T-helper 2 cell treated with Interferon-gamma antibody and Interleukin-4, amounts not matched to agents 5 μg/mL and 100 μg/mL, for 36 hours (primary cell): ENCODE results near the gene MYH11.
"Not testable (repeated sequence)": the region's sequence is repeated elsewhere in the genome, so short reads cannot be mapped to it uniquely, and the experiment has no call there.

Experiments
- DNase-seq: peaks from one replicate; pipeline ENCODE4 v3.0.0; 2021; ENCODE audit warnings: low spot score
- H3K27ac Mint-ChIP-seq: one replicate; pipeline ENCODE4 v1.8.0; 2021; ENCODE audit warnings: mild to moderate bottlenecking, mixed read lengths
- H3K27me3 Mint-ChIP-seq: one replicate; pipeline ENCODE4 v1.8.0; 2021; ENCODE audit warnings: low read depth, mixed read lengths
- H3K36me3 Mint-ChIP-seq: one replicate; pipeline ENCODE4 v1.8.0; 2021; ENCODE audit warnings: low read depth, mixed read lengths
- H3K4me1 Mint-ChIP-seq: one replicate; pipeline ENCODE4 v1.8.0; 2021; ENCODE audit warnings: low read depth, mixed read lengths
- H3K4me3 Mint-ChIP-seq: one replicate; pipeline ENCODE4 v1.8.0; 2022; ENCODE audit warnings: mild to moderate bottlenecking, moderate library complexity, mixed read lengths
- H3K9me3 Mint-ChIP-seq: one replicate; pipeline ENCODE4 v1.8.0; 2021; ENCODE audit warnings: mixed read lengths

The MYH11 gene

GRCh38 chr16:15701367-15701766 lies 155.5 kb downstream of the MYH11 start:
- H3K4me3 Mint-ChIP-seq, result no peak overlapping the region
- H3K4me1 Mint-ChIP-seq, result peaks cover 9% of the 10 kb centered on the region
- H3K9me3 Mint-ChIP-seq, result no peaks in the 10 kb centered on the region
- no peak for DNase-seq
- H3K27me3 Mint-ChIP-seq, result no peaks in the 10 kb centered on the region
- H3K27ac Mint-ChIP-seq, result no peak overlapping the region
- peaks cover 53% of the 10 kb centered on the region for H3K36me3 Mint-ChIP-seq

GRCh38 chr16:15699819-15700218 lies 157.0 kb downstream of the MYH11 start:
- DNase-seq, result no peak
- Mint-ChIP-seq H3K9me3 (no peaks in the 10 kb centered on the region), H3K27ac (no peak overlapping the region), H3K36me3 (peaks cover 58% of the 10 kb centered on the region), H3K27me3 (no peaks in the 10 kb centered on the region), H3K4me3 (no peak overlapping the region), H3K4me1 (peaks cover 9% of the 10 kb centered on the region)

GRCh38 chr16:15694499-15694898 lies 162.3 kb downstream of the MYH11 start:
- Mint-ChIP-seq H3K4me3 (no peak overlapping the region), H3K9me3 (no peaks in the 10 kb centered on the region), H3K4me1 (no peaks in the 10 kb centered on the region), H3K36me3 (peaks cover 62% of the 10 kb centered on the region), H3K27ac (no peak overlapping the region), H3K27me3 (no peaks in the 10 kb centered on the region)
- no peak for DNase-seq

DNA sequence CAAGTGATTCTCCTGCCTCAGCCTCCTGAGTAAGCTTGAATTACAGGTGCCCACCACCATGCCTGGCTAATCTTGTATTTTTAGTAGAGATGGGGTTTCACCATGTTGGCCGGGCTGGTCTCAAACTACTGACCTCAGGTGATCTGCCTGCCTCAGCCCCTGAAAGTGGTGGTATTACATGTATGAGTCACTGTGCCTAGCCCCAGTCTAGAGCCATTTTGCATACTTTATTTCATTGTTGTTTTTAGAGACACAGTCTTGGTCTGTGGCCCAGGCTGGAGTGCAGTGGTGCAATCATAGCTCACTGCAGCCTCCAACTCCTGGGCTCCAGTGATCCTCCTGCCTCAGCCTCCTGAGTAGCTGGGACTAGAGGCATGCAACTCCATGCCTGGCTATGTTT lies 164.3 kb downstream of the MYH11 start:
- peaks cover 67% of the 10 kb centered on the region for H3K36me3 Mint-ChIP-seq
- H3K27ac Mint-ChIP-seq, result not testable (repeated sequence)

GRCh38 chr16:15691046-15691445 lies 165.8 kb downstream of the MYH11 start:
- peaks cover 64% of the 10 kb centered on the region for H3K36me3 Mint-ChIP-seq

More for the DNA sequence above, 164.3 kb downstream of the MYH11 start:
- DNase-seq, H3K4me1 Mint-ChIP-seq, H3K27me3 Mint-ChIP-seq, H3K9me3 Mint-ChIP-seq, H3K4me3 Mint-ChIP-seq: not testable (repeated sequence)

GRCh38 chr16:15690296-15690695 lies 166.5 kb downstream of the MYH11 start:
- Mint-ChIP-seq H3K27me3 (no peaks in the 10 kb centered on the region), H3K4me3 (no peak overlapping the region), H3K27ac (no peak overlapping the region), H3K9me3 (no peaks in the 10 kb centered on the region), H3K4me1 (no peaks in the 10 kb centered on the region), H3K36me3 (peaks cover 64% of the 10 kb centered on the region)
- DNase-seq, result no peak

More at GRCh38 chr16:15691046-15691445, 165.8 kb downstream of the MYH11 start:
- Mint-ChIP-seq H3K9me3 (no peaks in the 10 kb centered on the region), H3K27ac (no peak overlapping the region), H3K27me3 (no peaks in the 10 kb centered on the region), H3K4me3 (no peak overlapping the region), H3K4me1 (no peaks in the 10 kb centered on the region)
- DNase-seq, result no peak

DNA sequence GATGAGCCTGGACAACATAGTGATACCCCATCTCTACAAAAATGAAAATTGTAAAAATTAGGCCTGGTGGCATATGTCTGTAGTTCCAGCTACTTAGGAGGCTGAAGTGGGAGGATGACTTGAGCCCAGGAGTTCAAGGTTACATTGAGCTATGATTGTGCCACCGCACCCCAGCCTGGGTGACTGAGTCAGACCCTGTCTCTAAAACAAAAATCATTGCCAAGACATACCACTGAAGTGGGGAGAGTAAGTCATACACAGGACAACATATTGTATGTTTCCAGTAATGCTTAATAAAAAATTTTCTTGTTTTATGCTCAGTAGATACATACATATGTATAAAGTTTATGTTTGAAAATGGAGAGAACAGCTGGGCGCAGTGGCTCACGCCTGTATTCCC lies 167.5 kb downstream of the MYH11 start:
- no peaks in the 10 kb centered on the region for H3K27me3 Mint-ChIP-seq
- no peak overlapping the region for H3K27ac Mint-ChIP-seq

DNA sequence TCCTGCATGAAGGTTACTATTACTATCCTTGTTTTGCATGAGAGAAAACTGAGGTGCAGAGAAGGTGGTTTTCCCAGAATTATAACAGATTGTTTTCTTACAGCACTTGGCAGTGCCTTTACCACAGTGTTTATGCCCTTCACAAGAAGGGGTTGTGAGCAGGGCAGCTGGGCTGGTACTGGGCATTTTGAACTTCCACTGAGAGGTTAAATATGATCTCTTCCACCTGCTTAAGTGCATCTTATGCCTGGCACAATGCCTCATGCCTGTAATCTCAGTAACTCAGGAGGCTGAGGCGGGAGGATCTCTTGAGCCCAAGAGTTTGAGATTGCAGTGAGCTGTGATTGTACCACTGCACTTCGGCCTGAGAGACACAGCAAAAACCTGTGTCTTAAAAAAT lies 170.5 kb downstream of the MYH11 start:
- H3K4me3 Mint-ChIP-seq, result no peak overlapping the region

More for the DNA sequence above, 167.5 kb downstream of the MYH11 start:
- Mint-ChIP-seq H3K4me3 (no peak overlapping the region), H3K4me1 (no peaks in the 10 kb centered on the region), H3K36me3 (peaks cover 63% of the 10 kb centered on the region), H3K9me3 (no peaks in the 10 kb centered on the region)
- no peak for DNase-seq

GRCh38 chr16:15682105-15682570 lies 174.7 kb downstream of the MYH11 start:
- no peak overlapping the region for H3K27ac Mint-ChIP-seq
- H3K36me3 Mint-ChIP-seq, result peaks cover 53% of the 10 kb centered on the region
- H3K9me3 Mint-ChIP-seq, result no peaks in the 10 kb centered on the region
- H3K4me1 Mint-ChIP-seq, result peaks cover 8% of the 10 kb centered on the region
- DNase-seq, result peak; percentile 30
- no peak overlapping the region for H3K4me3 Mint-ChIP-seq
- no peaks in the 10 kb centered on the region for H3K27me3 Mint-ChIP-seq

More for the DNA sequence above, 170.5 kb downstream of the MYH11 start:
- no peak for DNase-seq
- Mint-ChIP-seq H3K27ac (no peak overlapping the region), H3K9me3 (no peaks in the 10 kb centered on the region), H3K4me1 (peaks cover 5% of the 10 kb centered on the region), H3K36me3 (peaks cover 58% of the 10 kb centered on the region), H3K27me3 (no peaks in the 10 kb centered on the region)

DNA sequence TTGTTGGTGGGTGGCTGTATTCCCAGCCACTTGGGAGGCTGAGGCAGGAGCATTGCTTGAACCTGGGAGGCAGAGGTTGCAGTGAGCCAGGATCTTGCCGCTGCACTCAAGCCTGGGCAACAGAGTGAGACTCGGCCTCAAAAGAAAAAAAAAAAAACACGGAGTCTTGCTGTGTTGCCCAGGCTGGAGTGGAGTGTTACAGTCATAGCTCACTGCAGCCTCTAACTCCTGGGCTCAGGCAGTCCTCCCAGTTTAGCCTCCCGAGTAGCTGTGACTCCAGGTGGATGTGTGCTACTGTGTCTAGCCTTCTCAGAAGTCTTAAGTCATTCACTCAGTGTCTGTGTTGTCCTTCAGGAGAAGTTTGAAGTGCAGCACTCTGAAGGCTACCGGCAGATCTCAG lies 179.4 kb downstream of the MYH11 start:
- H3K27ac Mint-ChIP-seq, result peak overlapping the region; percentile 2
- no peaks in the 10 kb centered on the region for H3K9me3 Mint-ChIP-seq
- peaks cover 31% of the 10 kb centered on the region for H3K4me1 Mint-ChIP-seq
- no peaks in the 10 kb centered on the region for H3K27me3 Mint-ChIP-seq
- H3K4me3 Mint-ChIP-seq, result no peak overlapping the region
- H3K36me3 Mint-ChIP-seq, result peaks cover 66% of the 10 kb centered on the region
- DNase-seq, result no peak

DNA sequence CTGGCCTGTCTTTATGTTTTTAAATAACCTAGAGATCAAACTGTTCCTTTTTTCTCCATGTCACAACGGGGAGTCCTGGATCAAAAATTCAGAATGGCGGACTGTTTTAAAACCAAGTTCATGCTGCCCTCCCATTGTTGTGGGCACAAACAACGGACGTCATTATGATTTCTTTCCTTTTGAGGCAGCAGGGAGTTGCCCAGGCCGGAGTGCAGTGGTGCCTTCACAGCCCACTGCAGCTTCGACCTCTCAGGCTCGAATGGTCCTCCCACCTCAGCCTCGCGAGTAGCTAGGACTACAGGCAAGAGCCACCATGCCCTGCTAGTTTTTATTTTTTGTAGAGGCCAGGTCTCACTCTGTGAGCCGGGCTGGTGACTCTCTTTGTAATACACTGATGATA lies 180.3 kb downstream of the MYH11 start:
- Mint-ChIP-seq H3K27me3 (no peaks in the 10 kb centered on the region), H3K9me3 (no peaks in the 10 kb centered on the region), H3K4me3 (no peak overlapping the region), H3K4me1 (peaks cover 36% of the 10 kb centered on the region), H3K27ac (peak overlapping the region; percentile 4), H3K36me3 (peaks cover 64% of the 10 kb centered on the region)
- no peak for DNase-seq

GRCh38 chr16:15674571-15674970 lies 182.3 kb downstream of the MYH11 start:
- H3K36me3 Mint-ChIP-seq, result peaks cover 65% of the 10 kb centered on the region
- DNase-seq, result no peak
- peaks cover 39% of the 10 kb centered on the region for H3K4me1 Mint-ChIP-seq
- no peaks in the 10 kb centered on the region for H3K9me3 Mint-ChIP-seq
- no peaks in the 10 kb centered on the region for H3K27me3 Mint-ChIP-seq
- H3K4me3 Mint-ChIP-seq, result no peak overlapping the region
- H3K27ac Mint-ChIP-seq, result peak overlapping the region; percentile 97

GRCh38 chr16:15672514-15673167 lies 184.2 kb downstream of the MYH11 start:
- peak; percentile 67 for DNase-seq
- Mint-ChIP-seq H3K4me3 (peak overlapping the region; percentile 81), H3K27ac (peak overlapping the region; percentile 97), H3K36me3 (peaks cover 57% of the 10 kb centered on the region), H3K9me3 (no peaks in the 10 kb centered on the region), H3K27me3 (no peaks in the 10 kb centered on the region), H3K4me1 (peaks cover 38% of the 10 kb centered on the region)

DNA sequence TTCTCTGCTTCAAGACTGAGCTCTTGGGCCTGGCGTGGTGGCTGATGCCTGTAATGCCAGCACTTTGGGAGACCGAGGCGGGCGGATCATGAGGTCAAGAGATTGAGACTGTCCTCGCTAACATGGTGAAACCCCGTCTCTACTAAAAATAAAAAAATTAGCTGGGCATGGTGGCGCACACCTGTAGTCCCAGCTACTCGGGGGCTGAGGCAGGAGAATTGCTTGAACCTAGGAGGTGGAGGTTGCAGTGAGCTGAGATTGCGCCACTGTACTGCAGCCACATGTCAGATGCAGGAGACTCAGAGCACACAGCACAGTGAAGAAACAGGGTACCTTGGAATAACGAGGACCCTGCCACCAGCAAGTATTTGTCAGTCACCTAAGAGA lies 184.7 kb downstream of the MYH11 start:
- H3K4me3 Mint-ChIP-seq, result peak overlapping the region; percentile 36

More for the DNA sequence above, 184.7 kb downstream of the MYH11 start:
- not testable (repeated sequence) for H3K27me3 Mint-ChIP-seq, DNase-seq, H3K9me3 Mint-ChIP-seq
- Mint-ChIP-seq H3K27ac (peak overlapping the region; percentile 97), H3K36me3 (peaks cover 59% of the 10 kb centered on the region), H3K4me1 (peaks cover 38% of the 10 kb centered on the region)
